OCI-LY3 (cell line): ENCODE measurements around the gene GFRA4.

Experiments
- CTCF ChIP-seq: fragments of 200-600, 300-600 bp; sonication (generic); IDR thresholded peaks from 2 replicates; pipeline ENCODE4 v1.5.1; 2014; ENCODE audit warnings: antibody characterized with exemption, low read length, low read depth
- EZH2phosphoT487 ChIP-seq: fragments of 200-600 bp; shearing (Covaris generic); IDR thresholded peaks from 2 replicates; pipeline ENCODE4 v1.6.1; 2018; ENCODE audit warnings: antibody characterized with exemption, mixed run types, low read depth

DNA sequence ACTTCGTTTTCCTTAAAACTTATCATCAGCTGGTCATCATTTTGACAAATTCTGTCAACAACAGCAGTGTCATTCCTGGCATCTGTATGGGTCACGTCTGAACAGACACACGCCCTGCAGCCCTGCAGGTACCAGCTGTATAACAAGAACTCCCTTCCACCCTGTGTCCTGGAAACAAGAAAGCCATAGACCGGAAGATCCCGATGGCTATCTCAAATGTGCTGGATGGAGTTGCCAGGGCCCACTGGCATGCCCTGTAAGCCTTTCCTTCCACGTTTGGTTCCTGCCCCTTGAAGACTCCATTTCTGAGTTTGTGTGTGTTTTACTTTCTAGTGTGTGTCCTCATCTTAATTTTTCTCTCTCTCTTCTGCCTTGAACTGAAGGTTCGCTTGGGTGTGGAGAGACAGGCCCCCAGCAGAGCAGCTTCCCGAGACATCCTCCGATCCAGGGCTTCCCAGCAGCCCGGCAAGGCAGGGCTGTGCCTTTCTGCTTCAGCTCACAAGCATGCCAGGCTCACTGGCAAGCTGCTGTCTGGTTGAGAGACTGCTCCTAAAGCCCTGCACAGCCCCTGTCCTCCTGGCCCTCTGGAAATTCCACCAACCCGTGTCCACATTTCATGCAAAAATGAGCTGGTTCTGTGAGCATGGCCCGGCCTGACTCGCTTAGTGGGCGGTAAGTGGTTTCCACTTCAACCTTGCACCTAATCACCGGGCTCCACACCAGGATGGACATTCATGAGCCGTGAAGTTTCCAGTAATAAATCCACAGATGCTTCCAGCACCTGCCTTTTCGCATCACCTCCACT, 8.7 kb downstream of the GFRA4 start:
- TF ChIP-seq CTCF (no peak), EZH2phosphoT487 (no peak)
